GM21737 (cell line): ENCODE data around the gene TLE2.
"Not testable (repeated sequence)": the region's sequence is repeated elsewhere in the genome, so short reads cannot be mapped to it uniquely, and the experiment has no call there.

Experiments
- ATAC-seq: cut with Tn5 transposase; IDR thresholded peaks from one replicate; pipeline ENCODE4 v1.9.1; 2021; ENCODE audit warnings: mild to moderate bottlenecking, moderate library complexity; ENCODE audit not compliant: unreplicated experiment

The TLE2 gene

GRCh38 chr19:3038214-3038613 lies 9.1 kb upstream of the TLE2 start:
- no peak for ATAC-seq

- not testable (repeated sequence) for ATAC-seq
Observed at GRCh38 chr19:3036977-3037544, 8.0 kb upstream of the TLE2 start.

GRCh38 chr19:3036119-3036976 lies 7.3 kb upstream of the TLE2 start:
- ATAC-seq: peak; percentile 33

GRCh38 chr19:3035542-3036118 lies 6.5 kb upstream of the TLE2 start:
- peak; percentile 75 for ATAC-seq

- ATAC-seq: no peak
Observed at GRCh38 chr19:3034656-3035541, 5.8 kb upstream of the TLE2 start.

GRCh38 chr19:3034406-3034655 lies 5.3 kb upstream of the TLE2 start:
- no peak for ATAC-seq

GRCh38 chr19:3033595-3034405 lies 4.7 kb upstream of the TLE2 start:
- ATAC-seq: no peak

- ATAC-seq: no peak
Observed at GRCh38 chr19:3031607-3031867, 2.5 kb upstream of the TLE2 start.

GRCh38 chr19:3028305-3029064 lies 595 bp downstream of the TLE2 start:
- no peak for ATAC-seq

- ATAC-seq: no peak
Observed at GRCh38 chr19:3027981-3028304, 1.1 kb downstream of the TLE2 start.

GRCh38 chr19:3027292-3027691 lies 1.8 kb downstream of the TLE2 start:
- ATAC-seq: no peak

GRCh38 chr19:3026768-3027167 lies 2.3 kb downstream of the TLE2 start:
- no peak for ATAC-seq

GRCh38 chr19:3025549-3025886 lies 3.6 kb downstream of the TLE2 start:
- no peak for ATAC-seq

GRCh38 chr19:3024870-3025548 lies 4.1 kb downstream of the TLE2 start:
- no peak for ATAC-seq

GRCh38 chr19:3024509-3024869 lies 4.6 kb downstream of the TLE2 start:
- no peak for ATAC-seq

GRCh38 chr19:3020321-3020960 lies 8.6 kb downstream of the TLE2 start:
- ATAC-seq: no peak

GRCh38 chr19:3019211-3019854 lies 9.7 kb downstream of the TLE2 start:
- ATAC-seq: no peak

GRCh38 chr19:3017923-3018322 lies 11.2 kb downstream of the TLE2 start:
- no peak for ATAC-seq
